ENCODE results near the gene SBK1.
"Not testable (repeated sequence)": the region's sequence is repeated elsewhere in the genome, so short reads cannot be mapped to it uniquely, and the experiment has no call there.

SBK1 gene

DNA sequence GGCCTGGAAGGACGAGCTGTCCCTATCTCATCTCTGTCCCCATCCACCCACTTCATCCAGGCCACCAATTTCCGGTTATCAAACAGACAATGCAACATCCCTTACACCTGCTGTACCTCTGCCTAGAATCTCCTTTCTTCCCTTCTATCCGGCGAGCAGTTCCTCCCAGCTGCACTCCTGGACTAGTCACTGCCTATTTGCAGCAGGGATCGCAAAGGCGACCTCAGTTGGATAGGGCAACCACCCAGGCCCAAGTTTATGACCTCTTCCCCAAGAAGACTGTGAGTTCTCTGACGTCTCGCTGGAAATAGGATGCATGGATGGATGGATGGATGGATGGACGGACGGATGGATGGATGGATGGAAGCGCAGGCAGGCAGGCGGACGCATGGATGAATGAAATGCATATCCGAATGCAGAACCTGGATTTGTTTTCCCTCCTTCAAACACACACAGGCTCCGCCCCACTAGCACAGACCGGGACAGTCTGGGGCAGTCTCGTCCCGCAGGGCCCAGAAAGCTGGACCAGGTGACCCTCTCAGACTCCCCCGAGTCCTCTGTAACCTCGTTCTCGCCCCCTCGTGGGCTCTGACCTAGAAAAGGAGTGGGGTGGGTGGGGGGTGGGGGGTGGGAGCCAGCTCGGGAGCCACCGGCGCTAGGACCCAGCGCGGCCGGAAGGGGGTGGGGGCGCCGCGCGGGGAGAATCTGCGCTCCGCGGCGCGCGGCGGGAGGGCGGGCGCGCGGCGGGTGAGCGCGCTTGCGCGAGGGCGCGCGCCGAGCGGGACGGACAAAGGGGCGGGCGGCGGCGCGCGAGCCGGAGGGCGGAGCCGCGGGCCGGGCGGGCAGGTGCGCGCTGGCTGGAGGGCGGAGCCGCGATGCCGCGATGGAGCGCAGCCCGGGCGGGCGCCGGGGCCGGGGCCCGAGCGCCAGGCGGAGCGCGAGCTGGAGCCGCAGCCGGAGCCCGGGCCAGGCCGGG, at the start of gene SBK1:
SBK1 (plus strand) TSS at position 875 of the 976 bp plus-strand sequence. CDS start 24,867 bp downstream, outside the sequence.
- DNase-seq: peak; percentile 85

DNA sequence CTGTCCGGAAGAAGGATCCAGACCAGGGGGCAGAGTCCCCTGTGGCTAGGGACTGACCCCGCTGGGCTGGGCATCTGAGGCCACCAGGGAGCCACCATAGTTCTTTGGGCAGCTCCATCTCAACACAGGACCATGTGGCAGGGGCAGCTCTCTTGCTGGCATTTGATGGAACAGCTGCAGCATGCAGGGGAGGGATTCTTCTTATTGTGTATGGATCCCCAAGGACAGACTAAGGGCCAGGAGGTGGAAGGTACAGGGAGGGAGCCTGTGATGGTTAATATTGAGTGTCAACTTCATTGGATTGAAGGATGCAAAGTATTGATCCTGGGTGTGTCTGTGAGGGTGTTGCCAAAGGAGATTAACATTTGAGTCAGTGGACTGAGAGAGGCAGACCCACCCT, 42.8 kb upstream of the SBK1 start:
- DNase-seq: not testable (repeated sequence)

DNA sequence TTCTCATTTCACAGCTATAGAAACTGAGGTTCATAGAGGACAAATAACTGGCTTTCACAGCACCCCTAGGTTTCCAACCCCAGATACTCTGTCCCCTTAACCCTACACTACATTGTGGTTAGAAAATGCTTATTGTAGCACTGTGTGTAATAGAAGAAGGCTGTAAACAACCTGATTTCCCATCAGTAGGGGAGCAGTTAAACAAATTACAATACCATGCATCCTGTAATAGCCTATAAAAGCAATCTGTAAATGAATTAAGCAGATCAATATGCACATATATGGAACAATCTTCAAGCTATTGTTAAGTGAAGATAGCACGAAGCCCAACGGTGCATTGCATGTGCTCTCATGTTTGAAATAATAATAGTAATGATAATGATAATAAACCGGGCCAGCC, 41.3 kb upstream of the SBK1 start:
- no peak for DNase-seq

DNA sequence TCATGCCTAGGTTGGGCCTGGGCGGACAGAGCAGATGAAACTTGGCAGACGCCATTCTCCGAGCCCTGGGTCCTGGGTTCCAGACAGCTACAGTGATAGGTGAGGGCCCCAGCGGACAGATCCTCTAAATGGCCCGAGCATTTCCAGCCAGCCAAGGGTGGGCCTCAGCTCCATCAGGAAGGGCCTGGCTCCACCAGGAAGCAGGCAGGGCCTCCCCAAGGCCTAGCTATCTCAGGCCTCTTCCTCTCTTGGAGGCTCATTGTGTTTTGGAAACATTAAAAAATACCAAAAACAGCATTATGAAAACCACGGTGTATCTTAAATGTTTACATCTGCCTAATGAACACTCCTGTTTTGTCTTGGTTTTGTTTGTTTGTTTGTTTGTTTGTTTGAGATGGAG, 38.2 kb upstream of the SBK1 start:
- no peak for DNase-seq

DNA sequence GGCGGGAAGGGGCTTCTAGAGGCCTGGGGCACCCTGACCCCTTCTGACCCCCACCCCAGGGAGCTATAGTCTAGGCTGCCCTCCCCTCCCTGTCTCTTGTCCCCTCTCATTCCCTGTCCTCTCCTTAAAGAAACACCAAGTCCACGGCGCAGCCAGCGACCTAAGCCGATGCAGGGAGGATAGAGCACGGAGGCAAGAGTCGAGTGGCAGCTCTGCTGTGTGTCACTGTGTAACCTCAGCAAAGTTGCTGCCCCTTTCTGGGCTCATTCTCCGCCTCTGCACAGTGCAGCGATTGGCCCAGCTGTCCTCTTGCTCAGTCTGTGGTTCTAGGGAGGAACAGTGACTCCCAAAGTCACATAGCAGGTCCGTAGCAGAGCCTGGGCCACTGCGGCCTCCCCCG, 36.5 kb upstream of the SBK1 start:
- no peak for DNase-seq

DNA sequence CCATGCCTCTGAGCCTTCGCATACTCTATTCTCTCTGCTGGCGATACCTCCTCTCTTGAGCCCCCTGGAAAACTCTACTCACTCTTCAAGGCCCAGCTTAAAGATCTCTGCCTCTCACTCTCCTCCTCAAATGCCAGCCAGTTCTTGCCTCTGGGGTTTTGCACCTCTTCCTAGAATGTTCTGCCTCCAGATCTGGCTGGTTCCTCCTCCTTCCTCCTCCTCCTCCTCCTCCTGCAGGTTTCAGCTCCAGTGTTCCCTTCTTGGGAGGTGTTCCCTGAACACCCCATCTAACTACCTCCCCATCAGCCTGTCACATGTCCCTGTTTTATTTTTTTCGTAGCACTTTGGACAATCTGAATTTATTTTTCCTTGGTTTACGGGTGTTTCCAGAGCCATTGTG, 35.1 kb upstream of the SBK1 start:
- DNase-seq: no peak

DNA sequence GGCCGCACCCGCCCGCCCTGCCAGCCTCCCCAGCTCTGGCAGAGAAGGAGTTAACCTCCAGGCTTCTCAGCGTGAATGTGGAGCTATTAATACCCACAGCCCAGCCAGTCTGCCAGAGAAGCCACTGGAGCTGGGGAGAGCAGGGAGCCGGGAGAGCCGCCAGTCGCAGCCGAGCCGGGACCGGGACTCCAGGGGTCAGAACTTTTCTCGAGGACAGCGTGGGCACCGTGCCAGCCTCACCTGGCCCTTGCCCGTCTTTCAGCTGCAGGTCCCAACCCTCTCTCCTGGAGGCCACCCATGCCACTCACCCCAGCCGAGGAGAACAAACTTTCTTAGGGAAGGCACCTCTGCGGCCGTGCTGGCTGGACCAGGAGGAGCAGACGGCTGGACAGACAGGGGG, 33.8 kb upstream of the SBK1 start:
- no peak for DNase-seq

DNA sequence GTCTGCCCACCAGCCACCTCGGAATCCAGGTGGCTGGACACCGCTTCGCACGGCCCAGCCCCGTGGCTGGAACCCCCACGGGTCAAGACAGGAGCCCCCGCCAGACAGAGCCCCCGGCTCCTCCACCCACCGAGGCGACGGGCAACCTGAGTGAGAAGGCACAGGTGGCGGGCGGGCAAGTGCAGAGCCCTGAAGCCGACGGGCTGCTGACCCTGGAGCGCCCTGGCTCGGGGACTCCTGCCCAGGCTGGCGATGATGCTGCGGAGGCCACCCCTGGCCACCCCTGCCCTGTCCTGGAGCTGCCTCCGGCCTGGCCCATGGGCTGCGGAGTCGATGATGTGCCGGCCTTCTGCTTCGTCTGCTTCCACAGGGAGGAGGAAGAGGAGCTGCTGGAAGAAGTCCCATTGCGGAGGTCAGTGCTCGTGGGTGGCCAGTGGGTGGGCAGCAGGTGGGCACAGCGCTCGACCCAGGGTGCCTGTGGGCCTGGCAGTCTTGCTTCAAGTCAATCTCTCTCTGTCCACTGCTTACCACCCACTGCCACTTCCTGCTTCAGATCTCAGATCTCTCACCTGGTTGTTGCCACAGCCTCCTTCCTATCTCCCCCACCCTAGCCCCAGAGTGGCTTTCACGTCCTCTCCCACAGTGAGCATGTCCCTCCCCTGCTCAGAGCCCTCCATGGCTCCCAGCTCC, 33.1 kb upstream of the SBK1 start:
- no peak for DNase-seq

DNA sequence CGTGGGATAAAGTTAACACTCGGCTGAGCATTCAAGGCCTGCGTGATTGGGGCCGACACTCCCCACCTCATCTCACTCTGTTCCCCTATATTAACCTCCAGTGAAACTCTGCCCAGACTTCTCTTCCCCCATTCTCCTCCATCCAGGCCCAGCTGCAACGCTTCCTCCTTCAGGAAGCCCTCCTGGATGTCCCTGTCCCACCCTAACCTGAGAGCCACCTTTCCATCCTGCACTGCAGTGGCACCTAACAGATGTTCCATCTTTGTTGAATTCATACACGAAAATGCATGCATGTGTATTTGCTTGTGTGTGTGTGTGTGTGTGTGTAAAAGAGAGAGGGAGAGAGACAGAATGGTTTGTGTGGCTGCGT, 32.6 kb upstream of the SBK1 start:
- DNase-seq: no peak

DNA sequence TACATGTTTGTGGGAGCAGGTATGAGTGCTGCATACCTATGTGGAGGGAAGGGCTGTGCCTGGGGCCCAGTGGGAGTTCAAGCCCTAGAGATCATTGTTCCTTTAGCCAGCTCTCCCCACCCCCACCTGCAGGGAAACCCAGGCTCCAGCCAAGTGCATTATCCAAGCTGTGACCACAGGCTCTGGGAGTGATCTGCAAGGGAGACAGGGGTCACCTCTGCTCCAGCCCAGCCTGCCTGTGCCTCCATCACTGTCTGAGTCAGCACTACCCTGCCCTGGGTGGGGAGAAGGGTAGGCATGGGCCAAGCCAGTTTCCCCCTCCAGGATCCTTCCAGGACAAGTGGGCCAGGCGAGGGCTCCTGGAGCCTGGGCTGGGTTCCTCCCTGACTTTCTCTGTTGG, 32.1 kb upstream of the SBK1 start:
- DNase-seq: no peak

DNA sequence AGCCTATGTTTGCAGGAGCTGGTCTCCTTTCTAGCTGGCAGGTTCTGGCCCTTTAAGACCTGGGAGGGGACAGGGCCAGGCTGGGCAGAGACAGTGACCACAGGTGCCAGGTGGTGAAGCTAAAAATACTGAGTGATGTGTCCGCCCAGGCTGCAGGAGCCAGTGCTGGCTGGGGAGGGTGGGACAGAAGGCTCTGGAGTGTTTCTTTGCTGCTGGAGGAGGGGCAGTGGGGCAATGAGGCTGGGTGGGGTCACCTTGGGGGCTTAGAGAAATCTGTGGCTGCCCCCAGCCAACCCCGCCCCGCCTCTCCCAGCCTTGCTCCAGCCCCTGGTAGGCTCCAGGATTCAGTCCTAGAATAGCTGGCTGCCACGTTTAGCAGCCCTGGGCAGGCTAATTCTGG, 30.4 kb upstream of the SBK1 start:
- no peak for DNase-seq

DNA sequence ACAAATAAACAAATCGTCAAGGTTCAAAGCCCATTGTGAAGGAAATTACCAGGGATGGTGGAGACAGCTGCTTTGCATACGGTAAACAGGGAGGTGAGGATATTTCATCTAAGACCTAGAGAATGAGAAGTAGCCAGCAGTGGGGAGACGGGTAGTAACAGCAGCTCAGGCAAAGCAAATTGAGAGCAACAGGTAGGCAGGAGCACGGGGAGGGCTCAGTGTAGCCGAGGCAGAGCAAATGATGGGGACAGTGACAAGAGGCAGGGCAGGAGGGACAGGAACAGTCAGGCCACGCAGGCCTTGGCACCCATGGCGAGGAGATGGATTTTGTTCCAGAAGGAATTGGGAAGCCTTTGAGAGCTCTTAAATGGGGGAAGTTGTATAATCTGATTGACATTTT, 29.0 kb upstream of the SBK1 start:
- DNase-seq: no peak

DNA sequence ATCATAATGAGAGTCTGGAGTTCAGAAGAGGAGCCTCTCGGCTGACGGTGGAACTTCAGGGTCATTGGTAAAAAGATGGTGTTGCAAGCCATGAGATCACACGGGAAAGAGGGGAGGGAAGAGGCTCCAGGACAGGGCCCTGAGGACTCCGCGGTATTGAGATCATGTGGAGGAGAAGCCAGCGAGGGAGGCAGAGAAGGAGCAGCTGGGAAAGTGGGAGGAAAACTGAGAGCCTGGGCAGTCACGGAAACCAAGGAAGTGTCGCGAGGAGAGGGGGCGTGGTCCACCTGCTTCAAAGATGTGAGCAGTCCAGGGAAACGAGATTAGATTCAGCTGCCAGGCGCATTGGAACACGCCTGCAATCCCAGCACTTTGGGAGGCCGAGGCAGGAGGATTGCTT, 27.7 kb upstream of the SBK1 start:
- DNase-seq: no peak

DNA sequence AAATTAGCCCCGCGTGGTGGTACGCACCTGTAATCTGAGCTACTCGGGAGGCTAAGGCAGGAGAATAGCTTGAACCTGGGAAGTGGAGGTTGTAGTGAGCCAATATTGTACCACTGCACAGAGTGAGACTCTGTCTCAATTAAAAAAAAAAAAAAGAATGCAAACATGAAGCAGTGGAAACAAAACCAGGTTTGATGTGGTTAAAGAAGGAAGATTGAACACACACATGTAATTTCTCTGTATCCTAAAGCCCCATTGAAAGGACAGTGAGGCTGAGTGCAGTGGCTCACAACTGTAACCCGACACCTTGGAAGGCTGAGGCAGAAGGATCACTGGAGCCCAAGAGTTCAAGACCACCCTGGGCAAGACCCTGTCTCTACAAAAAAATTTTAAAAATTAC, 26.5 kb upstream of the SBK1 start:
- no peak for DNase-seq

DNA sequence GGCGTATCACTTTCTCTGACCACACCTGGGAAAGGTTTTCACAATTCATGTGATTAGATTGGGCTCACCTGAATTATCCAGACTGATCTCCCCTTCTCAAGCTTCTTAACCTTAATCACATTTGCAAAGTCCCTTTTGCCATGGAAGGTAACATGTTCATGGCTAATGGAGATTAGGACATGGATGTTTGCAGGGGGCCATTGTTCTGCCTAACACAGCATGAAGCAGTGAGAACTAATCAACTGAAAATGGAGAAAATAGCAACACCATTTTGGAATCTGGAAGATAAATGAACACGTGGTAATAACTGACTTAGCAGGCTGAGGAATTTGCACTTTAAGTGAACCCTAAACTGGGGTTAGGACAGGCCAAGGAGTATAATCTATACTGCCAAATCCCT, 25.0 kb upstream of the SBK1 start:
- no peak for DNase-seq

DNA sequence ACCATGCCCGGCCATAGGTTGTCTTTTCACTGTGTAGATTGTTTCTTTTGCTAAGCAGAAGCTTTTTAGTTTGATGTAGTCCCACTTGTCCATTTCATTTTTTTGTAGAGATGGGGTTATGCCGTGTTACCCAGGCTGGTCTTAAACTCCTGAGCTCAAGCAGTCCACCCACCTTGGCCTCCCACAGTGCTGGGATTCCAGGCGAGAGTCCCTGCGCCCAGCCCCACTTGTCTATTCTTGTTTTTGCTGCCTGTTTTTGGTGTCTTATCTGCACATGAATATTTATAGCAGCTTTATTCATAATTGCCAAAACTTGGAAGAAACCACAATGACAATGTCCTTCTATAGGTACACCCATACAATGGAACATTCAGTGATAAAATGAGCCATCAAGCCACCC, 18.8 kb upstream of the SBK1 start:
- no peak for DNase-seq

DNA sequence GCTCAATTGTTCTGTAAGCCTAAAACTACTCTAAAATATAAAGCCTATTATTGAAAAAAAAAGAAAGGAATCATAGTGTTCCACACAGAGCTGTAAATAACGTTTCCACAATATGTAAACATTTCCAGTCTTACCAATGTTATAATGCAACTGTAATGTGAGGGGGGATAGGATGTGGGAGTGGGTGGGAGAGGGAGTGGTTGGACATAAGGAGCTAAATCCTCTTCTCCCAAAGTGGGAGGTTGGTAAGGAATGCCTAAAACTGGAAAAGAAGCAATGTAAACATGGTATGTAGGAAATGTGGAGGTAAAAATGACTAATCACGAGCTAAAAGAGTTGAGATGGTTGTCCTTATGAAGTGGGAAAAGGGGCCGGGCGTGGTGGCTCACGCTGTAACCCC, 17.6 kb upstream of the SBK1 start:
- no peak for DNase-seq

DNA sequence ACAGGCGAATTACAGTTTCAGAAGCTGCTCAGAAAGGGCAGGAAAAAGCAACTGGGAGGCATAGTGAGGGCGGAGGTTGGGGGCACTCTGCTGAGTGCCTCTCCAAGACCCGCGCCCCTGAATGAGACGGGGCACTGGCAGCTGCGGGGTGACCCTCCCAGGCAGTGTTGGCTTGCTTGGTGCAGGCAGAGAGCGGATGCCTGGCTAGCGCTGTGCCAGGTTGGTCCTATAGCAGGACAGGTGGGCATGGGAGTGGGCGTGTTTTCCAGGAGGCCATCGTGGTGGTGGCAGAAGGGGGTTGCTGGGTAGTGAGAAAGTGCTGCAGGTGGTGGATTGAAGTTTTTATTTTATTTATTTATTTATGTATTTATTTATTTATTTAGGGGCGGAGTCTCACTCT, 16.0 kb upstream of the SBK1 start:
- no peak for DNase-seq

DNA sequence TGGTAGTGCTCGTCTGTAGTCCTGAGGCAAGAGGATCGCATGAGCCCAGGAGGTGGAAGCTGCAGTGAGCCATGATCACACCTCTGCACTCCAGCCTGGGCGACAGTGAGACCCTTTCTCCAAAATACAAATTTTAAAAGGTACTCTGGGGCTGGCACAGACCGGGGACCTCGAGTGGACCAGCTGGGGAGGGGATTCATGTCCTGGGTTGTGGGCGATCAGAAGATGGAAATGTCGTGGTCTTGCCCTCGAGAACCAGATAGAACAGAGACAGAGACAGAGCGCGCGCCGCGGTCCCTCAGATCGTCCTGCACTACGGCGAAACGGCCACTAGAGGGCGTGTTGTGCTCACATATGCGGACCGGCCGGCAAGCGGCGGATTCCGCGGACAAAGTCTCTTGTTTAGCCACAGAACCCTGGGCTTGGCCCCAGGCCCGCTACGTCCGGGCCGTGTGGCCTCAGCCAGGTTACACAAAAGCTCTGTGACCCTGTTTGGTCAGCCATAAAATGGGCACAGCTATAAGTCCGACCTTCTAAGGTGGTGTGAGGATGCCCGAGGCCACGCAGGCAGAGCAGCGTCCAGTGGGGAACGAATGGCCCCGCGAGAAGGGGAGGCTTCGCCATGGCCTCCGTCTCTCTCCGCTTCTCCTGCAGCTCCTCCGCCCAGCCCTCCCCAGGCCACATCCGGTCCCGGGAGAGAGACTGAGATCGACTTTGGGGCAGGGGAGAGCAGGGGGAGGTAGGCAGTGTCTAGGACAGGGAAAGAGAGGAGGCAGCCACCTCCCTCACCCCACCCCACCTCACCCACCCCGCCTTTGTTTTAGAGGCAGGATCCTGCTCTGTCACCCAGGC, 14.6 kb upstream of the SBK1 start:
- DNase-seq: peak; percentile 88

DNA sequence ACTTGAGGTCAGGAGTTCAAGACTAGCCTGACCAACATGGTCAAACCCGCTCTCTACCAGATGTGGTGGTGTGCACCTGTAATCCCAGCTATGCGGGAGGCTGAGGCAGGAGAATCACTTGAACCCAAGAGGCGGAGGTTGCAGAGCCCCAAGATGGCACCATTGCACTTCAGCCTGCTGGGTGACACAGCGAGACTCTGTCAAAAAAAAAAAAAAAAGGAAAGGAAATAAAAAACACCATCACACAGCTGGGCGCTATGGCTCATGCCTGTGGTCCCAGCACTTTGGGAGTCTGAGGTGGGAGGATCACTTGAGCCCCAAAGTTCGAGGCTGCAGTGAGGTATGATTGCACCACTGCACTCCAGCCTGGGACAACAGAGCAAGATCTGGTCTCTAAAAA, 13.3 kb upstream of the SBK1 start:
- peak; percentile 48 for DNase-seq

DNA sequence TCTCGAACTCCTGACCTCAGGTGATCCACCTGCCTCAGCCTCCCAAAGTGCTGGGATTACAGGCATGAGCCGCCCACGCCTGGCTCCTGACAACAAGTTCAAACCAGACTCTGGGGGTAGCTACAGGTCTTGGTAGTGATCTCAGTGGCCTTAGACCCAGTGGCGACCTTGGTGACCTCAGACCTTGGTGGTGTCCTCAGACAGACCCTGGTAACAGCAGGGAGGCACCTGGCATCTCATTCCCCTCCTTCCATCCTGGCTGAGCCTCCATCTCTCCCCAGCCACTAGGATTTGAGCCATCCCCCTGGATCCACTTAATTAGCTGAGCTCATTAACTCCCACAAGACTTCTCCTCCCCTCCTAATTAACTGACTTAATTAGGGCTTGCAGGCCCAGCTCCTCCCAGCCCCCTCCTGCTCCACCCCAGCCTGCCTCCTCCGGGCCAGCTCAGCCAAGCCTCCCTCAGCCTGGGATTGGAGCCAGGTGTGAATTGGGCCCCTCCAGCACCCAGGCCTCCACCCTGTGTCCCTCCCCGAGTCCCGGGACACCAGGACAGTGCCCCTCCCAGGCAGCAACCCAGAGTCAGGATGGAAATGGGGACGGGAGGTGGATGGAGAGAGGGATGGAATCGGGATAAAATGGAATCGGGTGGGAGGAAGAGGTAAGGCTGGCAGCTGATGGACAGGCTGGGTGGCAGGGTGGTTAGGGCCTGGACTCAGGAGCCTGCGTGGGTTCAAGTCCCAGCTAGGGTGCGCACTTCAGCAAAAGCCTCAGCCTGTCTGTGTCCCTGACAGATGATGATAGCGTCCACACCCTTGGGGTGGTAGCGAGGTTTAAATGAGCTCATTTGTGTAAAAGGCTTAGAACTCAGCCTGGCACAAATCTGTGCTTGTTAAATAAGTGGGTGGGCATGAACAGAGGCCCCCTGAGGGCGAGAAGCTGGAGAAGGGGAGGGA, 11.2 kb upstream of the SBK1 start:
- DNase-seq: no peak

DNA sequence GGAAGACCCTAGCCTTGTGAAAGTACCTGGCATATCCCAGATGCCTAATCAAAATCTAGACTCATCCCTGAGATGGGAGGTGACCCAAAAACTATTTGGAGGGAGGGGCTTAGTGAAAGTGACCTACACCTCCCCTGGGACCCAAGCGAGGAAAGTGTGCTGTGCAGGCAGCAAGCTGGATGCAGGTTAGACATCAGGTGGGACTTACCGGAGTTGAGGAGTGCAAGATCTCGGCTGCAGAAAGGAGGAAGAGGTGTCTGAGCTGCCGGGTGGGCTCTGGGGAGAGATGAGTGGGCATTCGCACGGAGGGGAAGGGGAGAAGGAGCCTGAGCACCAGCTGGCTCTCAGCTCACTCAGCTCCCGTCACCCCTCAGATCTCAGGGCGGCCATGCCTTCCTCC, 10.3 kb upstream of the SBK1 start:
- no peak for DNase-seq

Measured in CD4-positive, alpha-beta T cell treated with Interleukin-17A for 1 hour (primary cell).